Keratinocyte (primary cell): ENCODE data around the gene SLC6A8. TPM values are rescaled to one million over a fixed set of nuclear protein-coding genes. Genes with fewer than 3 reads are reported as not detected.

ENCODE experiments used
- DNase-seq: peaks from one replicate; pipeline ENCODE4 v3.0.0-alpha.2; 2011; ENCODE audit warnings: low read depth, missing footprints, low spot score
- FAIRE-seq: peaks from 2 replicates; lab custom pipeline; 2011; peaks lifted over from hg19 to GRCh38; lab: Jason Lieb, UNC
- H2AFZ ChIP-seq: 2 replicates; pipeline ENCODE4 v1.6.0; 2012; ENCODE audit warnings: low read length, control low read depth, inconsistent platforms; ENCODE audit not compliant: control insufficient read depth
- H3K27ac ChIP-seq: 2 replicates; pipeline ENCODE4 v1.5.1; 2011; ENCODE audit warnings: low read length; ENCODE audit not compliant: control insufficient read depth, insufficient read depth
- H3K27me3 ChIP-seq: 3 replicates; pipeline ENCODE4 v1.6.0; 2011; ENCODE audit warnings: low read length; ENCODE audit not compliant: control insufficient read depth, insufficient read depth; ENCODE audit errors: extremely low read depth
- H3K36me3 ChIP-seq, 2 experiments: 2 replicates in 1 of 2; 3 replicates in 1 of 2; pipeline ENCODE4 v1.5.1; 2011; ENCODE audit warnings: low read length in 2 of 2, mild to moderate bottlenecking in 1 of 2; ENCODE audit not compliant: control insufficient read depth in 2 of 2, insufficient read depth in 2 of 2; ENCODE audit errors: extremely low read depth in 1 of 2
- H3K4me1 ChIP-seq: 3 replicates; pipeline ENCODE4 v1.5.1; 2011; ENCODE audit warnings: low read length; ENCODE audit not compliant: control insufficient read depth, insufficient read depth; ENCODE audit errors: extremely low read depth
- H3K4me2 ChIP-seq: 3 replicates; pipeline ENCODE4 v1.6.0; 2011; ENCODE audit warnings: low read depth, low read length; ENCODE audit not compliant: control insufficient read depth, insufficient read depth; ENCODE audit errors: extremely low read depth
- H3K4me3 ChIP-seq, 3 experiments: fragments of 200-600 bp in 1 of 3; sonication (generic) in 1 of 3; 2 replicates in 2 of 3; 3 replicates in 1 of 3; pipeline ENCODE4 v1.5.1; 2011 to 2016; ENCODE audit warnings: low read length in 3 of 3, mild to moderate bottlenecking in 3 of 3, control low read depth in 2 of 3, inconsistent platforms in 1 of 3, low read depth in 1 of 3, mixed read lengths in 1 of 3, mixed run types in 1 of 3, moderate library complexity in 1 of 3; ENCODE audit not compliant: control insufficient read depth in 2 of 3, insufficient read depth in 2 of 3; ENCODE audit errors: extremely low read depth in 1 of 3
- H3K79me2 ChIP-seq: 2 replicates; pipeline ENCODE4 v1.6.0; 2012; ENCODE audit warnings: low read length; ENCODE audit not compliant: control insufficient read depth, insufficient read depth
- H3K9ac ChIP-seq: 3 replicates; pipeline ENCODE4 v1.6.0; 2011; ENCODE audit warnings: low read length; ENCODE audit not compliant: control insufficient read depth, insufficient read depth; ENCODE audit errors: extremely low read depth
- H3K9me1 ChIP-seq: 3 replicates; pipeline ENCODE4 v1.6.0; 2011; ENCODE audit warnings: low read length; ENCODE audit not compliant: control insufficient read depth, insufficient read depth; ENCODE audit errors: extremely low read depth
- H3K9me3 ChIP-seq: 2 replicates; pipeline ENCODE4 v1.5.1; 2012; ENCODE audit warnings: low read depth, low read length; ENCODE audit not compliant: control insufficient read depth
- H4K20me1 ChIP-seq: 3 replicates; pipeline ENCODE4 v1.6.0; 2011; ENCODE audit warnings: low read length; ENCODE audit not compliant: control insufficient read depth, insufficient read depth; ENCODE audit errors: extremely low read depth
- EZH2 ChIP-seq: IDR thresholded peaks from one replicate; pipeline ENCODE4 v1.6.1; 2012; ENCODE audit warnings: inconsistent platforms, mild to moderate bottlenecking, low read length, moderate library complexity
- dilution Hi-C: fragments of 300-500 bp; cut with MboI; formaldehyde crosslinking; loops from one replicate; pipeline ENCODE4 v1.7.0; 2020; ENCODE audit warnings: low sequenced_read_pairs; ENCODE audit not compliant: extremely low pct_ligation_motif_present
- polyA plus RNA-seq, 5 experiments: library from polyadenylated mRNA; depleted of rRNA in 3 of 5; stranded (reverse) in 3 of 5; stranded (forward) in 1 of 5; unstranded in 1 of 5; fragments of >200 nt; gene quantifications; 1 replicate in 1 of 5; 2 replicates in 3 of 5; 3 replicates in 1 of 5; pipeline versions ENCODE4 v1.2.1 to v1.2.3, GENCODE V29; 2011 to 2012; ENCODE audit warnings: missing spikeins in 2 of 5, low read depth in 1 of 5, low replicate concordance in 1 of 5
- TF ChIP-seq, protein P1 (sequence below), 3 experiments: IDR thresholded peaks in 1 of 3; conservative IDR thresholded peaks in 1 of 3; optimal IDR thresholded peaks in 1 of 3; 2 replicates in 2 of 3; 3 replicates in 1 of 3; pipeline versions ENCODE3 to v1.5.1; 2011; ENCODE audit warnings: low read length in 3 of 3, mild to moderate bottlenecking in 3 of 3, moderate library complexity in 2 of 3, control low read depth in 1 of 3, inconsistent platforms in 1 of 3; ENCODE audit not compliant: insufficient read depth in 2 of 3; ENCODE audit errors: extremely low read depth in 1 of 3

Gene SLC6A8
- polyA plus RNA-seq, 1 donor (not counting 4 experiments of a cell fraction or from before 2014, with no cell fraction given), result 33.6 TPM

DNA sequence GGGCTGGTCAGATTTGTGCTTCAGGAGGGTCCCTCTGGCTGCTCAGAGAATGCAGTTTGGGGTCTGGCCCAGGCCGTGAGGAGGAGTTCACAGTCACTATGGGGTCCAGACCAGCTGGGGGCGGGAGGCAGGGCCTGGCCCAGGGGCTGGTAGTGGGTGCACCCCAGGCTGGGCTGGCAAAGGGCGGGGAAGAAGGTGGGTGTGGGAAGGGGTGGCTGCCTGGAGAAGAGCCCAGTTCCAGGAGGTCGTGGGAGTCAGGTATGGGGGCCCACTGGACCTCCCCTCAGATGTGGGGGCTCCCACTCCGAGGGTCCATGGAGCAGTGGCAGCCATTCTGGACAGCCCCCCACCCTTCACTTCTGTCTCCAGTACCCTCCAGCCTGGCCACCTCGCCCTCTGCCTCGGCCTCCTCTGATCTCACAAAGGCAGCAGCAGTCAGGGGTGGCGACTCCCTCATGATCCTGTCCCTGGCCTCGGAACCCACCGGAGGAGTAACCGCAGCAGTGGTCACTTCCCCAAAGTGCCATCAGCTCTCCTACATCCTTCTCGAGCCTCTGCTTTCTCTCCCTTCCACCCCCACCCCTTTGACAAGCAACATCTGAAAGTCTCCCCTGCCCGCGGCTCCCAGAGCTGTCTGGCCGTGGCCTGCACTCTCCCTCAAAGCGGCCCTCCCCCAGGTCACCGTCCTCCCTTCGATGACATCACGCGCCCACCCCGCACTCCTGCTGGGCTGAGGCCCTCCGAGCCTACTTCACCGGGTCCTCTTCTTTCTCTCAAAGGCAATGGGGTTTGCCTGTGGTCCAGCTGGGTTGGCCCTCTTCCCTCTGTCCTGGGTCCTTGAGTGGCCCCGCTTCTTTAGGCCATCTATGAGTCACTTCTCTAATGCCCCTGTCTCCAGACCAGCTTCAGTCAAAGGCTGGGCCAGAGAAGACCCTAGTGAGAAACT, 1.7 kb upstream of the SLC6A8 start:
- H3K9me3 ChIP-seq, result no peaks in the 10 kb centered on the region

DNA sequence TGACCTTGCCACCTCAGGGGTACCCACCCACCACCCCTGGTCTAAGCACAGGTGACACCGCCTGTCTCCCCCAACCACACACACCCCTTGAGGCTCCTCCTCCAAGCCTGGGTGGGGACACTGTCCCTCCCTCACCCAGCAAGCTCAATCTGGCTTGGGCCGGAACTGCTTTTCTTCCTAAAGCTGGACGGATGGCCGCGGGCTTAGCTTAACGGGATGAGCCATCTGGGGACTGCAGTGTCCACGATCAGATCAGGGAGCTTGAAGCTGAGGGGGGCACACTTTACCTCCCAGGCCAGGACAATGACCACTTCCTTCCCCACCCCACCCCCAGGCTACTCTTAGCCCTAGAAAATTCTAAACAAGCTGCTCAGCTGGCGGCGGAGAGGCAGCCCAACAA, 1.0 kb upstream of the SLC6A8 start:
- Histone ChIP-seq H3K4me2 (no peak overlapping the region), H3K4me3 (no peak overlapping the region)
- no peak for FAIRE-seq

More for the DNA sequence above, 1.7 kb upstream of the SLC6A8 start:
- Histone ChIP-seq H4K20me1 (no peaks in the 10 kb centered on the region), H3K9ac (no peak overlapping the region), H2AFZ (no peak overlapping the region), H3K27ac (no peak overlapping the region), H3K4me3 (no peak overlapping the region), H3K27me3 (no peaks in the 10 kb centered on the region), H3K4me1 (peaks cover 8% of the 10 kb centered on the region), H3K79me2 (peaks cover 11% of the 10 kb centered on the region), H3K9me1 (no peaks in the 10 kb centered on the region), H3K4me2 (no peak overlapping the region), H3K36me3 (no peaks in the 10 kb centered on the region)
- DNase-seq (no peak), FAIRE-seq (no peak)
- dilution Hi-C loops, result no loop called here
- TF ChIP-seq, protein P1, sequence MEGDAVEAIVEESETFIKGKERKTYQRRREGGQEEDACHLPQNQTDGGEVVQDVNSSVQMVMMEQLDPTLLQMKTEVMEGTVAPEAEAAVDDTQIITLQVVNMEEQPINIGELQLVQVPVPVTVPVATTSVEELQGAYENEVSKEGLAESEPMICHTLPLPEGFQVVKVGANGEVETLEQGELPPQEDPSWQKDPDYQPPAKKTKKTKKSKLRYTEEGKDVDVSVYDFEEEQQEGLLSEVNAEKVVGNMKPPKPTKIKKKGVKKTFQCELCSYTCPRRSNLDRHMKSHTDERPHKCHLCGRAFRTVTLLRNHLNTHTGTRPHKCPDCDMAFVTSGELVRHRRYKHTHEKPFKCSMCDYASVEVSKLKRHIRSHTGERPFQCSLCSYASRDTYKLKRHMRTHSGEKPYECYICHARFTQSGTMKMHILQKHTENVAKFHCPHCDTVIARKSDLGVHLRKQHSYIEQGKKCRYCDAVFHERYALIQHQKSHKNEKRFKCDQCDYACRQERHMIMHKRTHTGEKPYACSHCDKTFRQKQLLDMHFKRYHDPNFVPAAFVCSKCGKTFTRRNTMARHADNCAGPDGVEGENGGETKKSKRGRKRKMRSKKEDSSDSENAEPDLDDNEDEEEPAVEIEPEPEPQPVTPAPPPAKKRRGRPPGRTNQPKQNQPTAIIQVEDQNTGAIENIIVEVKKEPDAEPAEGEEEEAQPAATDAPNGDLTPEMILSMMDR (optimal IDR thresholded peaks at IDR 0.05 in 1 of 3, IDR thresholded peaks at IDR 0.05 in 1 of 3, conservative IDR thresholded peaks at IDR 0.05 in 1 of 3; ENCODE audit: extremely low read depth in 1 of 3, insufficient read depth in 2 of 3, low read length in 3 of 3), result no peak
- no peak for TF ChIP-seq EZH2

More for the DNA sequence above, 1.0 kb upstream of the SLC6A8 start:
- Histone ChIP-seq H3K4me1 (peaks cover 8% of the 10 kb centered on the region), H3K9me3 (no peaks in the 10 kb centered on the region), H3K36me3 (no peaks in the 10 kb centered on the region), H3K79me2 (peaks cover 11% of the 10 kb centered on the region), H4K20me1 (no peaks in the 10 kb centered on the region), H2AFZ (no peak overlapping the region), H3K27me3 (no peaks in the 10 kb centered on the region), H3K27ac (no peak overlapping the region), H3K9me1 (no peaks in the 10 kb centered on the region), H3K9ac (no peak overlapping the region)
- TF ChIP-seq EZH2, result no peak
- TF ChIP-seq, protein P1 (optimal IDR thresholded peaks at IDR 0.05 in 1 of 3, IDR thresholded peaks at IDR 0.05 in 1 of 3, conservative IDR thresholded peaks at IDR 0.05 in 1 of 3; ENCODE audit: extremely low read depth in 1 of 3, insufficient read depth in 2 of 3, low read length in 3 of 3), result no peak
- no peak for DNase-seq
- dilution Hi-C loops, result no loop called here
